HCT116 (cell line): ENCODE results near the gene NCKAP5.
"Not testable (repeated sequence)": the region's sequence is repeated elsewhere in the genome, so short reads cannot be mapped to it uniquely, and the experiment has no call there.

Source experiments
- ATF3 ChIP-seq: IDR thresholded peaks from 2 replicates; pipeline ENCODE4 v1.6.1; 2012
- CTCF ChIP-seq, 3 experiments: fragments of 200-600 bp in 1 of 3; sonication (generic) in 1 of 3; IDR thresholded peaks in 2 of 3; conservative IDR thresholded peaks in 1 of 3; 2 replicates each; pipeline ENCODE4 v1.5.1; 2012 to 2017; ENCODE audit warnings: low read depth in 2 of 3, low read length in 2 of 3, antibody characterized with exemption in 1 of 3, borderline replicate concordance in 1 of 3, control low read depth in 1 of 3, mild to moderate bottlenecking in 1 of 3, mixed read lengths in 1 of 3, mixed run types in 1 of 3, moderate library complexity in 1 of 3; ENCODE audit not compliant: insufficient read depth in 1 of 3
- EZH2 ChIP-seq: fragments of 200-600 bp; sonication (generic); IDR thresholded peaks from 2 replicates; pipeline ENCODE4 v1.6.1; 2017; ENCODE audit warnings: antibody characterized with exemption, mixed run types
- EZH2phosphoT487 ChIP-seq: fragments of 200-600 bp; IDR thresholded peaks from 2 replicates; pipeline ENCODE4 v1.6.1; 2018; ENCODE audit warnings: antibody characterized with exemption, borderline replicate concordance
- POLR2A ChIP-seq: IDR thresholded peaks from 2 replicates; pipeline ENCODE4 v1.7.0; 2011; ENCODE audit warnings: borderline replicate concordance; ENCODE audit not compliant: insufficient read depth, insufficient read length; ENCODE audit errors: extremely low read depth
- POLR2AphosphoS5 ChIP-seq: IDR thresholded peaks from 2 replicates; pipeline ENCODE4 v1.6.1; 2011; ENCODE audit warnings: mild to moderate bottlenecking, low read depth, low read length, moderate library complexity
- REST ChIP-seq: IDR thresholded peaks from 2 replicates; pipeline ENCODE4 v1.6.1; 2012; ENCODE audit warnings: low read depth
- SP1 ChIP-seq: IDR thresholded peaks from 2 replicates; pipeline ENCODE4 v1.6.1; 2012; ENCODE audit warnings: low read depth
- YY1 ChIP-seq: IDR thresholded peaks from 2 replicates; pipeline ENCODE4 v1.6.1; 2011; ENCODE audit warnings: low read length, low read depth, moderate library complexity, mild to moderate bottlenecking; ENCODE audit not compliant: insufficient replicate concordance; ENCODE audit errors: extremely low read depth
- ZBTB33 ChIP-seq: IDR thresholded peaks from 2 replicates; pipeline ENCODE4 v1.6.1; 2011; ENCODE audit warnings: mild to moderate bottlenecking, low read length, moderate library complexity; ENCODE audit not compliant: insufficient replicate concordance; ENCODE audit errors: extremely low read depth

GRCh38 chr2:132698347-132698746 is 869.9 kb downstream of the NCKAP5 start:
- TF ChIP-seq EZH2phosphoT487; EZH2; CTCF (IDR thresholded peaks at IDR 0.05 in 2 of 3, conservative IDR thresholded peaks at IDR 0.05 in 1 of 3; ENCODE audit: borderline replicate concordance in 1 of 3, insufficient read depth in 1 of 3, low read depth in 2 of 3, low read length in 2 of 3); YY1; POLR2A; REST; ATF3; ZBTB33; SP1; POLR2AphosphoS5: not testable (repeated sequence)
